Measurements from ENCODE around the gene ANKS1B. TPM values are rescaled to one million over a fixed set of nuclear protein-coding genes. Genes with fewer than 3 reads are reported as not detected.
"Not testable (repeated sequence)": the region's sequence is repeated elsewhere in the genome, so short reads cannot be mapped to it uniquely, and the experiment has no call there.

Gene ANKS1B
- total RNA-seq, 3 donors from 2014 or later: 0.05 to 0.56 (median 0.16) TPM

GRCh38 chr12:99704458-99704857 lies 280.3 kb downstream of the ANKS1B start:
- no peak for ATAC-seq
- Mint-ChIP-seq H3K4me1 (ENCODE audit: low read depth) (no peaks in the 10 kb centered on the region), H3K4me3 (no peak overlapping the region), H3K36me3 (ENCODE audit: insufficient read depth) (no peaks in the 10 kb centered on the region), H3K27me3 (ENCODE audit: low read depth) (no peaks in the 10 kb centered on the region), H3K9me3 (peaks cover 9% of the 10 kb centered on the region)
- no peak for DNase-seq

DNA sequence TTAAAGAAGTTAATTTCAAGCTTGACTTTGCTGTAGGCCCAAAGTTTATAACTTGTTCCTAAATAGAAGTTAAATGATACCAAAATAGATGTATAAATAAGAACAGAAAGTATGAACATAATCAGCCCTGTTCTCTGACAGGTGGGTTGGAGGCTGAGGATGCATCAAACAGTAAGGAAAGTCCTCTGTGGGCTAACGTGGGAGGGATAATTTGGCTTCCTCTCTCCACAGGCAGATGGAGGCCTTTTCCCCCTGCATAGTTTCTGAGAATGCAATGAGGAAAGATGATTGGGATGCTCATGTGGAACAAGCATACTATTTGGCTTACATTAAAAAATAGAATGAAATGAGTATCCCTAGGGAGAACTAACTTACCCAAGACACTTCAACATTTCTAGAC lies 280.7 kb downstream of the ANKS1B start:
- no peaks in the 10 kb centered on the region for H3K27me3 Mint-ChIP-seq (ENCODE audit: low read depth)
- H3K36me3 Mint-ChIP-seq (ENCODE audit: insufficient read depth): no peaks in the 10 kb centered on the region
- ATAC-seq: no peak
- no peaks in the 10 kb centered on the region for H3K4me1 Mint-ChIP-seq (ENCODE audit: low read depth)
- peaks cover 10% of the 10 kb centered on the region for H3K9me3 Mint-ChIP-seq
- H3K4me3 Mint-ChIP-seq: no peak overlapping the region
- DNase-seq: no peak

GRCh38 chr12:99700032-99700431 lies 284.7 kb downstream of the ANKS1B start:
- no peaks in the 10 kb centered on the region for H3K4me1 Mint-ChIP-seq (ENCODE audit: low read depth)
- H3K9me3 Mint-ChIP-seq: peaks cover 15% of the 10 kb centered on the region
- H3K27me3 Mint-ChIP-seq (ENCODE audit: low read depth): no peaks in the 10 kb centered on the region

GRCh38 chr12:99695050-99695449 lies 289.7 kb downstream of the ANKS1B start:
- H3K36me3 Mint-ChIP-seq (ENCODE audit: insufficient read depth): no peaks in the 10 kb centered on the region
- H3K4me3 Mint-ChIP-seq: no peak overlapping the region
- no peak for DNase-seq
- peaks cover 6% of the 10 kb centered on the region for H3K9me3 Mint-ChIP-seq
- H3K4me1 Mint-ChIP-seq (ENCODE audit: low read depth): no peaks in the 10 kb centered on the region
- H3K27me3 Mint-ChIP-seq (ENCODE audit: low read depth): no peaks in the 10 kb centered on the region
- no peak for ATAC-seq

More at GRCh38 chr12:99700032-99700431, 284.7 kb downstream of the ANKS1B start:
- H3K4me3 Mint-ChIP-seq: no peak overlapping the region
- ATAC-seq: no peak
- no peaks in the 10 kb centered on the region for H3K36me3 Mint-ChIP-seq (ENCODE audit: insufficient read depth)
- DNase-seq: no peak

GRCh38 chr12:99686142-99686541 lies 298.6 kb downstream of the ANKS1B start:
- ATAC-seq: no peak
- no peak for DNase-seq
- H3K36me3 Mint-ChIP-seq (ENCODE audit: insufficient read depth): no peaks in the 10 kb centered on the region
- H3K4me3 Mint-ChIP-seq: no peak overlapping the region
- no peaks in the 10 kb centered on the region for H3K4me1 Mint-ChIP-seq (ENCODE audit: low read depth)
- no peaks in the 10 kb centered on the region for H3K27me3 Mint-ChIP-seq (ENCODE audit: low read depth)
- peaks cover 18% of the 10 kb centered on the region for H3K9me3 Mint-ChIP-seq

DNA sequence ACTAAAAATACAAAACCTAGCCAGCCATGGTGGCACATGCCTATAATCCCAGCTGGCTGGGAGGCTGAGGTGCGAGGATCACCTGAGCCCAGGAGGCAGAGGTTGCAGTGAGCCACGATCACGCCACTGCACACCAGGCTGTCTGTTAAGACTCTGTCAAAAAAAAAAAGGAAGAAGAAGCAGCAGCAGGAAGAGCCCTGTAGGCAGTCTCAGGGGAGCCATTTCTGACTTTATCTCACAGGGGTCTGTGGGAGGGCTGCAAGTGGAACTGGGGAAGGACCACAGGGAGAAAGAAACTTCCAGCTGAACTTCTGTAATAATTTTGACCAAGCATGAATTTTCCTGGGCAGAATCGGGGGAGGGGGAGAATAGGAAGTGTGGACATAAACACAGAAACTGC lies 304.5 kb downstream of the ANKS1B start:
- ATAC-seq (no peak), DNase-seq (no peak)
- Mint-ChIP-seq H3K4me3 (no peak overlapping the region), H3K9me3 (peaks cover 10% of the 10 kb centered on the region), H3K36me3 (ENCODE audit: insufficient read depth) (no peaks in the 10 kb centered on the region), H3K4me1 (ENCODE audit: low read depth) (no peaks in the 10 kb centered on the region), H3K27me3 (ENCODE audit: low read depth) (no peaks in the 10 kb centered on the region)

GRCh38 chr12:99670635-99671034 lies 314.1 kb downstream of the ANKS1B start:
- DNase-seq: no peak

DNA sequence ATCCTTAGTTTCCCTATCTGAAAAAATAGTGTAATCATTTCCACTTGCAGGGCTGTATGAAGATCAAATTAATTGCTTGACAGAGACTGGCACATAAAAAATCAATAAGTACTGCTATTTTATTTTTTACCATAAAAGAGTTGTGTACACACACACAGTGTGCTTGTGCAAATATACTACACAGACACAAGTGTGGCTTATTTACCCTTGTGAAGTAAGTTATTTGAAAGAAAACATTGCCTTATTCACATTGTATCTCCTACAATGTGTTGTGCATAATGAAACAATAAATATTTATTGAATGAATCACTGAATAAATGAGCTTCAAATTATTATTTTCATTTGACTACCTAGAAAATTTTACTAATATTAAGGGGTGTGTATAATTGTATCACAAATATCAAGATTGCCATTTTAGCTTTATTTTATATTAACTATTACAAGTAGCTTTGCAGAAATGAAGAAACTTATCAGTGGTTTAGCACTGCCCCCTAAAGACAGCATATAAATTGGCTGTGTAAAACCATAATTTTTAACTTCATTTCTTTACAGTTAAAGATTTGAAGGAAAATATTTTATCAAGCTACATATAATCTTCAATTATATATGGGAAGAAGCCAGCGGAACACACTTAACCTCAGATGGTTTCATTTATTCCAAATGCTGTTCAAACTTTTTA lies 325.9 kb downstream of the ANKS1B start:
- no peaks in the 10 kb centered on the region for H3K4me1 Mint-ChIP-seq (ENCODE audit: low read depth)
- ATAC-seq: no peak
- no peak for DNase-seq
- no peaks in the 10 kb centered on the region for H3K36me3 Mint-ChIP-seq (ENCODE audit: insufficient read depth)
- no peaks in the 10 kb centered on the region for H3K9me3 Mint-ChIP-seq
- no peak overlapping the region for H3K4me3 Mint-ChIP-seq
- H3K27me3 Mint-ChIP-seq (ENCODE audit: low read depth): no peaks in the 10 kb centered on the region

More at GRCh38 chr12:99670635-99671034, 314.1 kb downstream of the ANKS1B start:
- Mint-ChIP-seq H3K4me1 (ENCODE audit: low read depth) (no peaks in the 10 kb centered on the region), H3K4me3 (no peak overlapping the region), H3K27me3 (ENCODE audit: low read depth) (no peaks in the 10 kb centered on the region), H3K9me3 (peaks cover 13% of the 10 kb centered on the region), H3K36me3 (ENCODE audit: insufficient read depth) (no peaks in the 10 kb centered on the region)
- no peak for ATAC-seq

DNA sequence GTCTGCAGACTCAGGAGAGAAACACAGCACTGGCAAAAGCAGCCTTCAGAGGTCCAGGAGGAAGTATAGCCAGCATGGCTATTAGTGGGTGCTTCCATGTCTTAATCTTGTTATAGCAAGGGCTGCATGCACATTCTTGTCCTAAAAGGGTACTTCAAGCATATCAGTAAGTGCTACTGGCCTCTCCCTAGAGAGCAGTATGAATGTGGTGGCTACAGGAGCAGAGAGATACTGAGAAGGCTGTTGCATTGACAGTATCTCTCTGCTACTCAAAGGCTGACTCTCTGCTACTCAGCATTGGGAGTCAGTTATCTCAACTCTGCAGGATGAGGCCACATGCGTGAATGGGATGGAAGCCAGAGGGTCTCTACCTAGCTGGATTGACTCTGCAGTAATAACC lies 335.2 kb downstream of the ANKS1B start:
- Mint-ChIP-seq H3K4me1 (ENCODE audit: low read depth) (no peaks in the 10 kb centered on the region), H3K36me3 (ENCODE audit: insufficient read depth) (no peaks in the 10 kb centered on the region), H3K27me3 (ENCODE audit: low read depth) (no peaks in the 10 kb centered on the region), H3K4me3 (no peak overlapping the region), H3K9me3 (no peaks in the 10 kb centered on the region)
- ATAC-seq: no peak
- no peak for DNase-seq

DNA sequence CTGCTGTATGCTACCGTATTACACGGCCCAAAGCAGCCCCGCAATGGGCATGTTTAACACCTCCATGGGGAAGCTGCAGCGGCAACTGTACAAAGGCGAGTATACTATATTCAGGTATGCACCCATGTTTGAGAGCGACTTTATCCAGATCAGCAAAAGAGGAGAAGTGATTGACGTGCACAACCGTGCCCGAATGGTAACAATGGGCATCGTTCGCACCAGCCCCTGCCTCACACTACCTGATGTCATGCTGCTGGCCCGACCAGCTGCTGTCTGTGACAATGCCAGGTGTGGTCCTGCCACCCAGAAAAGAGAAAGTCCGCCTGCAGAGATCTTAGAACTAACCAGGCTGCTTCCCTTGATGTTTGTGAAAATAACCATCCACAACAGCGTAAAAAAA lies 336.6 kb downstream of the ANKS1B start:
- Mint-ChIP-seq H3K4me3 (no peak overlapping the region), H3K9me3 (no peaks in the 10 kb centered on the region), H3K4me1 (ENCODE audit: low read depth) (no peaks in the 10 kb centered on the region), H3K27me3 (ENCODE audit: low read depth) (no peaks in the 10 kb centered on the region), H3K36me3 (ENCODE audit: insufficient read depth) (no peaks in the 10 kb centered on the region)
- ATAC-seq (no peak), DNase-seq (no peak)

GRCh38 chr12:99647453-99647852 lies 337.3 kb downstream of the ANKS1B start, which contains the start of gene GARIN6:
Gene GARIN6, plus strand, starts transcription at chr12:99647753. Its CDS starts 422 bp downstream, at chr12:99648175.
- no peaks in the 10 kb centered on the region for H3K36me3 Mint-ChIP-seq (ENCODE audit: insufficient read depth)

GRCh38 chr12:99644629-99645028 lies 340.1 kb downstream of the ANKS1B start:
- no peaks in the 10 kb centered on the region for H3K27me3 Mint-ChIP-seq (ENCODE audit: low read depth)

More at GRCh38 chr12:99647453-99647852, 337.3 kb downstream of the ANKS1B start, which contains the start of gene GARIN6:
- Mint-ChIP-seq H3K9me3 (no peaks in the 10 kb centered on the region), H3K4me3 (no peak within 1 kb of the TSS), H3K27me3 (ENCODE audit: low read depth) (no peaks in the 10 kb centered on the region), H3K4me1 (ENCODE audit: low read depth) (no peaks in the 10 kb centered on the region)
- DNase-seq (no peak), ATAC-seq (no peak)

GRCh38 chr12:99627459-99627858 lies 357.3 kb downstream of the ANKS1B start:
- peaks cover 7% of the 10 kb centered on the region for H3K9me3 Mint-ChIP-seq
- no peaks in the 10 kb centered on the region for H3K36me3 Mint-ChIP-seq (ENCODE audit: insufficient read depth)
- no peak overlapping the region for H3K4me3 Mint-ChIP-seq
- no peak for ATAC-seq
- no peak for DNase-seq
- H3K27me3 Mint-ChIP-seq (ENCODE audit: low read depth): no peaks in the 10 kb centered on the region
- H3K4me1 Mint-ChIP-seq (ENCODE audit: low read depth): no peaks in the 10 kb centered on the region

More at GRCh38 chr12:99644629-99645028, 340.1 kb downstream of the ANKS1B start:
- Mint-ChIP-seq H3K4me1 (ENCODE audit: low read depth) (no peaks in the 10 kb centered on the region), H3K36me3 (ENCODE audit: insufficient read depth) (no peaks in the 10 kb centered on the region), H3K4me3 (no peak overlapping the region), H3K9me3 (no peaks in the 10 kb centered on the region)
- ATAC-seq (no peak), DNase-seq (no peak)

DNA sequence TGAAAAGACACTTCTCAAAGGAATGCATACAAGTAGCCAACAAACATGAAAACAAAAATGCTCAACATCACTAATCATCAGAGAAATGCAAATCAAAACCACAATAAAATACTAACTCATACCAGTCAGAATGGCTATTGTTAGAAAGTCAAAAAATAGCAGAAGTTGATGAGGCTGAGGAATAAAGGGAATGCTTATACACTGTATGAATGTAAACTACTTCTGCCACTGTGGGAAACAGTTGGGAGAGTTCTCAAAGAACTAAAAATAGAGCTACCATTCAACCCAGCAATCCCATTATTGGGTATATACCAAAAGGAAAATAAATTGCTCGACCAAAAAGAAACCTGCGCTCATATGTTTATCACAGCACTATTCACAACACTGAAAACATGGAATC lies 360.1 kb downstream of the ANKS1B start:
- peaks cover 17% of the 10 kb centered on the region for H3K9me3 Mint-ChIP-seq
- H3K27me3 Mint-ChIP-seq (ENCODE audit: low read depth); H3K36me3 Mint-ChIP-seq (ENCODE audit: insufficient read depth); DNase-seq; H3K4me1 Mint-ChIP-seq (ENCODE audit: low read depth); ATAC-seq; H3K4me3 Mint-ChIP-seq: not testable (repeated sequence)

- Mint-ChIP-seq H3K4me3 (no peak overlapping the region), H3K36me3 (ENCODE audit: insufficient read depth) (no peaks in the 10 kb centered on the region), H3K27me3 (ENCODE audit: low read depth) (no peaks in the 10 kb centered on the region), H3K9me3 (peaks cover 17% of the 10 kb centered on the region), H3K4me1 (ENCODE audit: low read depth) (no peaks in the 10 kb centered on the region)
- no peak for ATAC-seq
- no peak for DNase-seq
These were observed 364.6 kb downstream of the ANKS1B start for GRCh38 chr12:99620159-99620479.
